ENCODE measurements around the gene TRAF3IP3. TPM values are rescaled to one million over a fixed set of nuclear protein-coding genes. Genes with fewer than 3 reads are reported as not detected.

Gene TRAF3IP3
- total and polyA plus RNA-seq, 2 donors (not counting 3 experiments of a cell fraction or from before 2014, with no cell fraction given), result not detected

GRCh38 chr1:209742409-209743144 lies 13.3 kb upstream of the TRAF3IP3 start:
- DNase-seq (ENCODE audit: low read depth, low spot score), result no peak
- Histone ChIP-seq H3K27me3 (ENCODE audit: control insufficient read depth in 2 of 2, insufficient read depth in 2 of 2, low read length in 2 of 2) (peaks cover 0 to 10% of the 10 kb centered on the region in 2 experiments), H3K79me2 (ENCODE audit: control insufficient read depth, insufficient read depth, low read length) (no peaks in the 10 kb centered on the region), H3K9me3 (replicated peaks; ENCODE audit: control insufficient read depth, insufficient read depth, low read length) (no peaks in the 10 kb centered on the region), H3K4me1 (ENCODE audit: control insufficient read depth, extremely low read depth, insufficient read depth, low read length) (no peaks in the 10 kb centered on the region), H2AFZ (ENCODE audit: low read depth, low read length) (no peak overlapping the region), H3K27ac (ENCODE audit: insufficient read depth, low read depth, low read length) (no peak overlapping the region), H3K4me2 (ENCODE audit: insufficient read depth, low read length) (no peak overlapping the region), H3K9me1 (replicated peaks; ENCODE audit: control insufficient read depth, extremely low read depth, insufficient read depth, low read length) (no peaks in the 10 kb centered on the region), H3K9ac (replicated peaks; ENCODE audit: extremely low read depth, insufficient read depth, low read length) (no peak overlapping the region), H3K4me3 (replicated peaks in 1 of 3; ENCODE audit: insufficient read depth in 1 of 3, low read depth in 1 of 3, low read length in 3 of 3) (no peak overlapping the region), H3K36me3 (ENCODE audit: control insufficient read depth in 2 of 2, extremely low read depth in 1 of 2, insufficient read depth in 2 of 2, low read length in 2 of 2) (no peaks in the 10 kb centered on the region), H4K20me1 (replicated peaks; ENCODE audit: control insufficient read depth, extremely low read depth, insufficient read depth, low read length) (no peaks in the 10 kb centered on the region)
- dilution Hi-C loops (cut with MboI; ENCODE audit: extremely low pct_ligation_motif_present, low sequenced_read_pairs) (no loop called here), intact Hi-C loops (cut with micrococcal nuclease) (no loop called here)
- FAIRE-seq, result no peak
- CTCF ChIA-PET, result no interaction called here
- TF ChIP-seq POLR2A (IDR thresholded peaks at IDR 0.05; ENCODE audit: low read depth, low read length), result no peak
- TF ChIP-seq MAX (IDR thresholded peaks at IDR 0.05; ENCODE audit: insufficient read depth, insufficient read length), result no peak
- TF ChIP-seq POLR2AphosphoS5 (IDR thresholded peaks at IDR 0.05; ENCODE audit: insufficient read depth, low read depth, low read length), result no peak
- no peak for TF ChIP-seq JUN (IDR thresholded peaks at IDR 0.05; ENCODE audit: borderline replicate concordance, insufficient read depth, insufficient read length, low read depth)
- TF ChIP-seq MYC (IDR thresholded peaks at IDR 0.05; ENCODE audit: low read depth, low read length), result no peak
- no peak for TF ChIP-seq CTCF (IDR thresholded peaks at IDR 0.05; ENCODE audit: extremely low read depth in 1 of 2, insufficient read depth in 1 of 2, low read depth in 1 of 2, low read length in 2 of 2)
- no peak for TF ChIP-seq FOS (IDR thresholded peaks at IDR 0.05; ENCODE audit: borderline replicate concordance, insufficient read depth, low read length)
- no peak for TF ChIP-seq GATA2 (IDR thresholded peaks at IDR 0.05; ENCODE audit: insufficient read depth, insufficient read length, low read depth, low read length)
- no peak for TF ChIP-seq EZH2 (IDR thresholded peaks at IDR 0.05; ENCODE audit: borderline replicate concordance, low read depth, low read length, severe bottlenecking)
- BruUV-seq (replicated peaks), result no TSS peak
- POLR2A ChIA-PET, result no interaction called here
